OCI-LY3 (cell line): ENCODE results near the gene NOVA2.

Experiments used
- H2AFZ ChIP-seq: fragments of 200-600, 300-600 bp; shearing (Covaris generic); 2 replicates; pipeline ENCODE4 v1.6.0; 2014; ENCODE audit warnings: antibody characterized with exemption, low read depth, low read length
- H3K27ac ChIP-seq: fragments of 200-600, 300-600 bp; sonication (generic); 2 replicates; pipeline ENCODE4 v1.5.1; 2014; ENCODE audit warnings: mild to moderate bottlenecking, low read length, moderate library complexity, mixed read lengths
- H3K27me3 ChIP-seq: fragments of 200-600, 300-600 bp; sonication (generic); 2 replicates; pipeline ENCODE4 v1.6.1; 2014; ENCODE audit warnings: low read depth, low read length, mixed read lengths
- H3K36me3 ChIP-seq: fragments of 200-600, 300-600 bp; sonication (generic); replicated peaks from 2 replicates; pipeline ENCODE3; 2014; ENCODE audit warnings: low read depth, low read length, mixed read lengths
- H3K4me1 ChIP-seq: fragments of 300-600, 200-600 bp; sonication (generic); 2 replicates; pipeline ENCODE4 v1.6.1; 2014; ENCODE audit warnings: low read length, mixed read lengths
- H3K4me2 ChIP-seq: fragments of 200-600, 300-600 bp; sonication (generic); 2 replicates; pipeline ENCODE4 v1.6.1; 2014; ENCODE audit warnings: low read length, mixed read lengths
- H3K4me3 ChIP-seq: fragments of 300-600, 200-600 bp; sonication (generic); 2 replicates; pipeline ENCODE4 v1.5.1; 2014; ENCODE audit warnings: antibody characterized with exemption, mild to moderate bottlenecking, low read length, moderate library complexity
- H3K79me2 ChIP-seq: fragments of 300-600, 200-600 bp; shearing (Covaris generic); 2 replicates; pipeline ENCODE4 v1.6.1; 2014; ENCODE audit warnings: mild to moderate bottlenecking, low read length, mixed read lengths
- H3K9ac ChIP-seq: fragments of 300-600, 200-600 bp; shearing (Covaris generic); 2 replicates; pipeline ENCODE4 v1.6.0; 2014; ENCODE audit warnings: mild to moderate bottlenecking, low read length, moderate library complexity
- H3K9me3 ChIP-seq: fragments of 200-600, 300-600 bp; shearing (Covaris generic); 2 replicates; pipeline ENCODE4 v1.6.1; 2014; ENCODE audit warnings: low read length, mixed read lengths; ENCODE audit not compliant: insufficient read depth
- H4K20me1 ChIP-seq: fragments of 200-600, 300-600 bp; sonication (generic); 2 replicates; pipeline ENCODE4 v1.6.1; 2016; ENCODE audit warnings: low read length, mixed read lengths; ENCODE audit not compliant: insufficient read depth
- EZH2phosphoT487 ChIP-seq: fragments of 200-600 bp; shearing (Covaris generic); IDR thresholded peaks from 2 replicates; pipeline ENCODE4 v1.6.1; 2018; ENCODE audit warnings: antibody characterized with exemption, mixed run types, low read depth
- TF ChIP-seq, protein P1 (sequence below): fragments of 200-600, 300-600 bp; sonication (generic); IDR thresholded peaks from 2 replicates; pipeline ENCODE4 v1.5.1; 2014; ENCODE audit warnings: antibody characterized with exemption, low read length, low read depth

The NOVA2 gene

DNA sequence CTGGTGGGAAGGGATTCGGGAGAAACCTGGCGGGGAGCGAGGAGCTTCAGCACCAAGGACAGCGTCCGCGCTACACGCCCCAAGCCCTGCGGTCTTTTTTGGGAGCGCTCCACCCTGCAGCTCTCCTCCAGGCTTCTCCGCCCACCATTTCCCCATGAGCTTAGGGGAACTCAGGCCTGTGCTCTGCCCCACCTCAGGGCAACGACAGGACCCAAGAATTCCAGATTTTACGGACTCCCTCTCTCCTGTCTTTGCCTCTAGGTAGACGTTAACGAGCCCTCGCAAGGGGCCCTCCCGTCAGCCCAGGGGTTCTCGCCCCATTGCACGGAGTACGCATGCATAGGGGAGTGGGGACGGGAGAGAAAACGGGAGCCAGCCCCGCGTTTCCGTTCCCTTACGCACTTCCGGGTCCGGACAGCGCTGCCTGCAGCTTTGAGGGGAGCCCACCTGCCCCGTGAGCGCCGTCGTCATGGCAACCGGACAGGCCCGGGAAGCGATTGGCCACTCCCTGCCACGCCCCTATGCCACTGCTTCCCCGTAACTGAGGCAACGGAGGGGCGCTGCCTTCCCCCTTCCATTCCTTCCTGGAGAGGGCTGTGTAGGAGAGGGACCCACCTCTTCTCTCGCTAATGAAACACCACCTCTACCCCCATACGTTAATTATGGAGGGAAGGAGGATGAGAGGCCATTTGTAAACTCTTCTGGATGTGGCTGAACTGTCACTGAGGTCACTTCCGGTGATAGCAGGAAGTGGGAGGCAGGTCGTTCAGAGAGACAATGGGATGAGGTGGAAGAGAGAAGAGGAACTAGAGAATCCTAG is 20.8 kb downstream of the NOVA2 start:
- peak overlapping the region; percentile 81 for H2AFZ ChIP-seq
- no peak overlapping the region for H3K4me3 ChIP-seq
- H3K36me3 ChIP-seq = no peaks in the 10 kb centered on the region
- H4K20me1 ChIP-seq = no peaks in the 10 kb centered on the region
- peaks cover 3% of the 10 kb centered on the region; the same call in 1 of the 2 replicates for H3K27me3 ChIP-seq
- no peaks in the 10 kb centered on the region; the same call in 1 of the 2 replicates for H3K4me1 ChIP-seq
- TF ChIP-seq EZH2phosphoT487 = no peak
- TF ChIP-seq, protein P1, sequence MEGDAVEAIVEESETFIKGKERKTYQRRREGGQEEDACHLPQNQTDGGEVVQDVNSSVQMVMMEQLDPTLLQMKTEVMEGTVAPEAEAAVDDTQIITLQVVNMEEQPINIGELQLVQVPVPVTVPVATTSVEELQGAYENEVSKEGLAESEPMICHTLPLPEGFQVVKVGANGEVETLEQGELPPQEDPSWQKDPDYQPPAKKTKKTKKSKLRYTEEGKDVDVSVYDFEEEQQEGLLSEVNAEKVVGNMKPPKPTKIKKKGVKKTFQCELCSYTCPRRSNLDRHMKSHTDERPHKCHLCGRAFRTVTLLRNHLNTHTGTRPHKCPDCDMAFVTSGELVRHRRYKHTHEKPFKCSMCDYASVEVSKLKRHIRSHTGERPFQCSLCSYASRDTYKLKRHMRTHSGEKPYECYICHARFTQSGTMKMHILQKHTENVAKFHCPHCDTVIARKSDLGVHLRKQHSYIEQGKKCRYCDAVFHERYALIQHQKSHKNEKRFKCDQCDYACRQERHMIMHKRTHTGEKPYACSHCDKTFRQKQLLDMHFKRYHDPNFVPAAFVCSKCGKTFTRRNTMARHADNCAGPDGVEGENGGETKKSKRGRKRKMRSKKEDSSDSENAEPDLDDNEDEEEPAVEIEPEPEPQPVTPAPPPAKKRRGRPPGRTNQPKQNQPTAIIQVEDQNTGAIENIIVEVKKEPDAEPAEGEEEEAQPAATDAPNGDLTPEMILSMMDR = no peak
- no peak overlapping the region for H3K9ac ChIP-seq
- H3K27ac ChIP-seq = no peak overlapping the region
- no peaks in the 10 kb centered on the region for H3K79me2 ChIP-seq
- no peaks in the 10 kb centered on the region for H3K9me3 ChIP-seq
- 0 out of 2 replicates have a peak overlapping the region, but pooled peaks have one; percentile 6 for H3K4me2 ChIP-seq

GRCh38 chr19:45952341-45952685 is 21.4 kb downstream of the NOVA2 start:
- TF ChIP-seq, protein P1 = no peak
- no peak for TF ChIP-seq EZH2phosphoT487
- Histone ChIP-seq H3K27me3 (peaks cover 3% of the 10 kb centered on the region; the same call in 1 of the 2 replicates), H3K36me3 (no peaks in the 10 kb centered on the region), H3K9ac (no peak overlapping the region), H3K79me2 (no peaks in the 10 kb centered on the region), H3K4me2 (no peak overlapping the region), H3K9me3 (no peaks in the 10 kb centered on the region), H3K4me3 (no peak overlapping the region), H4K20me1 (no peaks in the 10 kb centered on the region), H3K4me1 (no peaks in the 10 kb centered on the region; the same call in 1 of the 2 replicates), H2AFZ (no peak overlapping the region), H3K27ac (no peak overlapping the region)

GRCh38 chr19:45947926-45948325 is 25.7 kb downstream of the NOVA2 start:
- no peaks in the 10 kb centered on the region for H3K36me3 ChIP-seq
- no peaks in the 10 kb centered on the region for H3K79me2 ChIP-seq
- H3K27me3 ChIP-seq = peaks cover 7% of the 10 kb centered on the region; the same call in 1 of the 2 replicates
- no peak overlapping the region for H3K9ac ChIP-seq
- no peak overlapping the region for H3K27ac ChIP-seq
- TF ChIP-seq EZH2phosphoT487 = no peak
- TF ChIP-seq, protein P1 = no peak
- H3K4me3 ChIP-seq = no peak overlapping the region
- H3K4me2 ChIP-seq = no peak overlapping the region
- H2AFZ ChIP-seq = no peak overlapping the region
- H4K20me1 ChIP-seq = no peaks in the 10 kb centered on the region
- H3K4me1 ChIP-seq = no peaks in the 10 kb centered on the region
- no peaks in the 10 kb centered on the region for H3K9me3 ChIP-seq

GRCh38 chr19:45940515-45940805 is 33.2 kb downstream of the NOVA2 start:
- no peaks in the 10 kb centered on the region for H4K20me1 ChIP-seq
- H3K4me3 ChIP-seq = no peak overlapping the region
- H3K36me3 ChIP-seq = no peaks in the 10 kb centered on the region
- peaks cover 20% of the 10 kb centered on the region for H3K27me3 ChIP-seq
- no peak overlapping the region for H3K4me2 ChIP-seq
- H3K27ac ChIP-seq = no peak overlapping the region
- no peak overlapping the region for H3K9ac ChIP-seq
- no peak overlapping the region for H2AFZ ChIP-seq
- H3K79me2 ChIP-seq = no peaks in the 10 kb centered on the region
- H3K4me1 ChIP-seq = no peaks in the 10 kb centered on the region
- no peak for TF ChIP-seq EZH2phosphoT487
- TF ChIP-seq, protein P1 = no peak
- no peaks in the 10 kb centered on the region for H3K9me3 ChIP-seq
